NCI-H1417 (cell line): ENCODE data around the gene SLC6A9.

Experiments
- DNase-seq, 3 experiments: peaks; one replicate each; lab custom pipeline; 2025; lab: John Stamatoyannopoulos, UW

Gene SLC6A9

GRCh38 chr1:43983253-43983899 is 47.9 kb downstream of the SLC6A9 start:
- DNase-seq: no peak

DNA sequence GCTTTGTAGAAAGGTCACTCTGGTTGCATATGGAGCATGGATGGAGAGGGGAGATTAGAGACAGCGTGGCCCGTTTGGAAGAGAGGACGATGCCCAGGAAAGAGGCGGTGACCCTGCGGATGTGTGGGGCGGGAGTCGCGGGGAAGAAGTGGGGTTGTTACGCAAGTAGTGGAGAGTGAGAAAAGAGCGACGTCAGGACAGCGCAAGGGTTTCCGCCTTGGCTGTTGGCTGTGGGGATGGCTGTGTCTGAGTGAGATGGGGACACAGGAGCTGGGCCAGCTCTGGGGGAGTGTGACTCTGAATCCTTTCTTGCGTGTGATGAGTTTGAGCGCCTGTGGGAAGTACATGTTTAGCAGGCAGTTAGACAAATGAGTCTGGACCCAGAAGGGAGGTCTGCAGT is 48.5 kb downstream of the SLC6A9 start:
- no peak for DNase-seq

DNA sequence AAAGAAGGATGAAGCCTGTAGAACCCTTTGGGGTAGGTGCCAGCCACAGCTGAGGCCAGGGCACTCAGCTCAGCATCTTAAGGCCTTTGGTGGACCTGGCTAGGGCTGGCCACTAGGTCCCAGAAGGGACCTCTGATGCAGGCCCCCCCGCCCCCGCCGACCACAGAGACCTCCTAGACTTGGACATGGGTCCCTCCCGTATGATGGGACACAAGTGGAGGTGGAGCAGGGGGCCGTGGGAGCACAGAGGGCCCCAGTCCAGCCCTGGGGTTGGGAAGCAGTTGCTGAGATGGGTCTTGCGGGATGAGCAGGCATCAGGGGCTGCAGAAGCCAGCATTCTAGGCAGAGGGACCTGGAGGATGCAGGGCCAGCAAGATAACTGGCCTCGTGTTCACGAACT is 49.0 kb downstream of the SLC6A9 start:
- no peak for DNase-seq

GRCh38 chr1:43981636-43982035 is 49.6 kb downstream of the SLC6A9 start:
- no peak for DNase-seq

GRCh38 chr1:43981135-43981491 is 50.1 kb downstream of the SLC6A9 start:
- no peak for DNase-seq

- no peak for DNase-seq
Measured at GRCh38 chr1:43980255-43981134, 50.8 kb downstream of the SLC6A9 start.

GRCh38 chr1:43979528-43980254 is 51.6 kb downstream of the SLC6A9 start:
- peak in 2 of 3 experiments; percentile 52 to 54 for DNase-seq

- no peak for DNase-seq
Measured at GRCh38 chr1:43979261-43979527, 52.1 kb downstream of the SLC6A9 start.

DNA sequence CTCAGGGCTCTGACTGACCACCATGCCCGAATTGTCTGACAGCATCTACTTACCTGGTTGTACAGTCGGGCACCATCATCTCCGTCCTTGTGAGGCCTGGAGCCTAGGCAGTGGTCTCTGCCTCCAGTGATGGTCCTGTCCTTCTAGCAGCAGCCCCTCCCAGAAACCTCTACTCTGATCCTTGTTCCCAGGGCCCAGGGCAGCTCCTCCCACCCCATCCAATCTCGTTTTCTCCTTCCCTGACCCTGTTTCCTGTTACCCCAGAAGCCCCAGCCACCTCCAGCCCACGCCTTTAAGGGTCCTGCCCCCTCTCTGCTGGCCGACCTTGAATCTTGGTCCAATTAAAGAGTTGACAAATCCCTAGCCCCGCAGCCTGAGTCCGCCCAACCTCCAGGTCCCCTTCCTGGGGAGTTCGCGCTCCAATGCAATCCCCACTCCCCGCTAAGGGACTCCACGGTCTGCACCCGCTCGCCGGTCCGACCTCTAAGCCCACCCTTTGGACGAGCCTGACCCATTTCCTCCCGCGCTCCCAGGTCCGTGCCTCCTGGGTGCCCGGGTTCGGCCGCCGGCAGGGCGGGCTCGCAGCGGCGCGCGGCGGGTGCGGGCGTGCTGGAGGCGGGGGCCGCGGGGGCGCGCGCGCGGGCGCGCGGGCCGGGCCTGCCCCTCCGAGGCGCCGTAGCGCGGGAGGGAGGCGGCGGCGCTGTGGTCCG is 52.6 kb downstream of the SLC6A9 start, which contains the start of gene B4GALT2:
Gene B4GALT2, plus strand, starts transcription at position 660 of the 710 bp plus-strand sequence. CDS start 1,951 bp downstream, outside the sequence.
- peak; percentile 50 to 67 (median 56) for DNase-seq

DNA sequence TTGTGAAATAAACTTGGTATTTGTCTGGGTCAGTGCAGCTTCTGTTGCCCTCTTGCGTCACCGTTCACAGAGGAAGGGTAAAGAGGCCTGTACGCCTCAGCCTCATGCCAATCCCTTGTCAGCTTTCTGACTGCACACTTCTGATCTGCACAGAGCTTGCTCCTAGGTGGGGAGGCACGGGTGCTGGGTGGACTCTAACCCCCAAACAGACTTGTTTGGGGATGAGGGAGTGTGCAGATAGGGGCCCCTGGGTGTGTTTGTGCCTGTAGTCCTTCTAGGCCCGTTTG is 53.1 kb downstream of the SLC6A9 start:
- DNase-seq: no peak

- no peak for DNase-seq
Measured at GRCh38 chr1:43977376-43978263, 53.6 kb downstream of the SLC6A9 start.

DNA sequence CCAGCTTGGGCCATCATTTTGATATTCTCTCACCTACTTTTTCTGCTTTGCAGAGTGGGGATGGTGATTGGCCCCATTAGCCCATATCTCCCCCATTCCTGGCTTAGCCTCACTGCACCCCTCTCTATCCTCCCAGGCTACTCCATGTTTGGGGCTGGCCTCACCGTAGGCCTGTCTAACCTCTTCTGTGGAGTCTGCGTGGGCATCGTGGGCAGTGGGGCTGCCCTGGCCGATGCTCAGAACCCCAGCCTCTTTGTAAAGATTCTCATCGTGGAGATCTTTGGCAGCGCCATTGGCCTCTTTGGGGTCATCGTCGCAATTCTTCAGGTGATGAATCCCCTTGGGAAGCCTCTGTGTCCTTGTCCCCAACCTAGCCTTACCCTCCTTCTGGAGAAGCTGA is 54.4 kb downstream of the SLC6A9 start:
- DNase-seq: no peak

DNA sequence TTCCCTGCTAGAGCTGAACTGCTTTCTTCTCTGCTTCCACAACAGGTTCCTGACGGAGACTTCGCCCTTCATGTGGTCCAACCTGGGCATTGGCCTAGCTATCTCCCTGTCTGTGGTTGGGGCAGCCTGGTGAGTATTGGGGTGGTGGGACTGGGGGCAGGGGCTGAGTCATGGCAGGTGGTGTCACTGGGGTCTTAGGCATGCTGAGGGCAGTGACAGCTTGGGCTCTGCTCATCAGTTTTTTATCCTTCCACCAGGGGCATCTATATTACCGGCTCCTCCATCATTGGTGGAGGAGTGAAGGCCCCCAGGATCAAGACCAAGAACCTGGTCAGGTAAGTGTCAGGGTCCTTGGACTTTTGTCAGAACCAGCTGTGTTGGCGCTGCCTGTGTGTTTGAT is 55.2 kb downstream of the SLC6A9 start:
- no peak for DNase-seq

DNA sequence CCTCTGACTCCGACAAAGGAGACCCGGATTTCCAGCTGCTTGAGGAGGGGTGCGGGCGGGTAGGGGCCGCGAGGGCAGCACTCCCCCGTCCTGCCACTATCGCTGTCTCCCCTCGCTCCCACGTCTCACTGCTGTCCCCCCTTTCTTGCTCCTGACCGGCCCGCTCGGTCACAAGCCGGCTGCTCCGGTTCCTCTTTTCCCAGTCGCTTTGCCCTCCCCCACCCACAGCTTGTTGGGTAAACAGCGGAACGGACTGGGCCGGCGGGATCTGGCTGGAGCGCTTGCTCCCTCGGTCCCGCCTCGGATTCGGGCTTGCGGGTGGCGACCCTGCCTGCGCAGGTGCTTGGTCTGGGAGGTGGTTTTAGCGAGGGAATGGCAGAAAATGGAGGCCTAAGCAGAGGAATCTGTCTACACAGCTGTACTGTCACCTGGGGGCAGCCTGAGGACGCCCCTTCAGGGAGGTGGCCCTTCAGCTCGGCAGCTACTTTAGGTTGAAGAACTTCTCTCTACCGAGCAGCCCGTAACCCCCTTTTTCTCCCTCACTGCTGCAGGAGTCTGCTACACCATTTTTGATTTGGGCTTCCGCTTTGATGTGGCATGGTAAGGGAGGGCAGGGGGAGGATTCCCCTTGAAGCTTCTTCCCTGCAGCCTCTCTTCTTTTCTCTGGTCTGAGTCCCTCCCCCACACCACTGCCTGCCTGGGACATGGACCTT is 55.9 kb downstream of the SLC6A9 start:
- no peak for DNase-seq

GRCh38 chr1:43974443-43975248 is 56.6 kb downstream of the SLC6A9 start, which contains the start of gene ATP6V0B:
ATP6V0B (plus strand) TSS chr1:43974960; CDS start chr1:43975041, 81 bp downstream.
- peak; percentile 95 to 96 (median 95) for DNase-seq

DNA sequence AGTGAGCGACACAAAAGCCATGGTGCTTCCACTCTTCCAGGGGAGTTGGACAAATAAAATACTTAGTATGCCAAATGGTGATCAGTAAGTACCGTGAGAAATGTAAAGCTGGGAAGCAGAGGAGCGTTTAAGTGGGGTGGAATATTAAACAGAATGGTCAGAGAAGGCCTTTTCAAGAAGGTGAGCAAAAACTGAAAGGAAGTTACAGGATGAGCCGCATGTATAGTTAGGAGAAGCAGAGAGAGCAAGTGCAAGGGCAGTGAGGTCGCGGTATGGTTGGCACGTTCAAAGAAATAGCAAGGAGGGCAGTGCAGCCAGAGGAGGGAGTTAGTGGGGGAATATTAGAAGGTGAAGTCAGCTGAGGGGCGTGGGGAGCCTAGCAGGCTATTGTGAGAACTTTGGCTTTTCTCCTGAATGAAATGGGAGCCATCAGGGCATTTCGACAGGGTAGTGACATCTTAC is 57.2 kb downstream of the SLC6A9 start:
- no peak for DNase-seq

DNA sequence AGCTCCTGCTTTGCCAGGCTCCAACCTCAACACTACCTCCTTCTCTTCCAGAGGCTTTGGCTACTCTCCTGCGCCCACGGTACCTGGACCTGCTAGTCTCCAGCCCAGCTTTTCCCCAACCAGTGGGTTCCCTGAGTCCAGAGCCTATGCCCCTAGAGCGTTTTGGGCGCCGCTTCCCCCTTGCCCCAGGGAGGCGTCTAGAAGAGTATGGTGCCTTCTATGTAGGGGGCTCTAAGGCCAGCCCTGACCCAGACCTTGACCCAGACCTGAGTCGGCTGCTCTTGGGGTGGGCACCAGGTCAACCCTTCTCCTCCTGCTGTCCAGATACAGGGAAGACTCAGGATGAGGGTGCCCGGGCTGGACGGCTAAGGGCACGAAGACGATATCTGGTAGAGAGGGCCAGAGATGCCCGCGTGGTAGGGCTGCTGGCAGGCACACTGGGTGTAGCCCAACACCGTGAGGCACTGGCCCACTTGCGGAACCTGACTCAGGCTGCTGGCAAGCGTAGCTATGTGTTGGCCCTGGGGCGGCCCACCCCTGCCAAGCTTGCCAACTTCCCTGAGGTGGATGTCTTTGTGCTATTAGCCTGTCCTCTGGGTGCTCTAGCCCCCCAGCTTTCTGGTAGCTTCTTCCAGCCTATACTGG is 59.8 kb downstream of the SLC6A9 start:
- DNase-seq: no peak

DNA sequence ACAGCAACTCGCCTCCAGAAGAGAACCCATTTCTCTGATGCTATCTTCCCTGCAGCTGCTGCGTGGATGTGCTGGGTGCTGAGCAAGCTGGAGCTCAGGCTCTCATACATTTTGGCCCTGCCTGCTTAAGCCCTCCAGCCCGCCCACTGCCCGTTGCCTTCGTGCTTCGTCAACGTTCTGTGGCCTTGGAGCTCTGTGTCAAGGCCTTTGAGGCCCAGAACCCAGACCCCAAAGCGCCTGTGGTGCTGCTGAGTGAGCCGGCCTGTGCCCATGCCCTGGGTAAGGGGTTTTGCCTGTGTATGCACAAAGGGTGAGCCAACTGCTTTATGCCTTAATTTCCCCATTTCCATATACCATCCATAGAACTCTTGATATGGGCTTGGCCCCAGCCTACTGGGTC is 60.4 kb downstream of the SLC6A9 start:
- no peak for DNase-seq

DNA sequence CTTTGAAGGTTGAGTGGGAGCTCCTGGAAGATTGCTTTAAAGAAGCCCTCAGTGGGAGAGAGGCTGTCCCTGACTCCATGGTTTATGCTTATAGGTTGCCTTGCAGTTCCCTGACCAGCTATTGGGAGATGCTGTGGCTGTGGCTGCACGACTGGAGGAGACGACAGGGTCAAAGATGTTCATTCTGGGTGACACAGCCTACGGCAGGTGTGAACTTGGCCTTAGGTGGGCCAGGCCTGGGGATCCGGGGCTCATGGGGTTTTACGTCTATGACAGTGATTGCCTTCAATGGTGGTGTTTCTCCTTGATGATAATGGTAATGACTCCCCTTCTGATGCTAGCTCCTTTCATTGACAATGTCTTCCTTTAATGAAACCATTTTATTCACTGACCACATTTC is 60.8 kb downstream of the SLC6A9 start:
- no peak for DNase-seq
